C4-2B (cell line): ENCODE measurements around the gene KCNQ1.

Source experiments
- H3K27ac ChIP-seq: fragments of 450-650 bp; 2 replicates; pipeline ENCODE4 v1.5.1; 2017
- CTCF ChIP-seq: fragments of 450-650 bp; conservative IDR thresholded peaks from 2 replicates; pipeline ENCODE4 v1.5.1; 2017; ENCODE audit warnings: mild to moderate bottlenecking
- ZFX ChIP-seq: fragments of 450-650 bp; IDR thresholded peaks from 2 replicates; pipeline ENCODE4 v1.6.1; 2017

The KCNQ1 gene

GRCh38 chr11:2441171-2441570 is 3.6 kb upstream of the KCNQ1 start:
- no peak overlapping the region for H3K27ac ChIP-seq
- TF ChIP-seq ZFX: no peak
- TF ChIP-seq CTCF: no peak

- no peak overlapping the region for H3K27ac ChIP-seq
- TF ChIP-seq ZFX (no peak), CTCF (no peak)
Observed at GRCh38 chr11:2442589-2442988, 2.2 kb upstream of the KCNQ1 start.

- TF ChIP-seq ZFX (no peak), CTCF (no peak)
- H3K27ac ChIP-seq: no peak overlapping the region
Observed at GRCh38 chr11:2443406-2443805, 1.4 kb upstream of the KCNQ1 start.

GRCh38 chr11:2443881-2444820 is 657 bp upstream of the KCNQ1 start, which contains the start of gene TRPM5:
TRPM5 (minus strand) TSS chr11:2444514; CDS start chr11:2423036, 21,478 bp downstream.
- peak within 1 kb of the TSS; percentile 42 for H3K27ac ChIP-seq
- TF ChIP-seq ZFX (no peak), CTCF (no peak)

GRCh38 chr11:2445746-2446551 is 1.1 kb downstream of the KCNQ1 start:
- TF ChIP-seq CTCF (no peak), ZFX (no peak)
- peak overlapping the region; percentile 42 for H3K27ac ChIP-seq

- no peak overlapping the region for H3K27ac ChIP-seq
- no peak for TF ChIP-seq CTCF
- no peak for TF ChIP-seq ZFX
Observed at GRCh38 chr11:2446590-2447252, 1.9 kb downstream of the KCNQ1 start.
